Ovary (tissue), 9 donors: ENCODE data around the gene NIPBL. TPM values are rescaled to one million over a fixed set of nuclear protein-coding genes. Genes with fewer than 3 reads are reported as not detected.

ENCODE experiments used
- DNase-seq, 5 donors: peaks; one replicate each; pipeline ENCODE4 v3.0.0-alpha.2; 2019 to 2020
- H3K27ac ChIP-seq, 2 donors: fragments of 200-600 bp; one replicate each; pipeline versions ENCODE4 v1.5.1 to v1.8.0; 2019 to 2022
- H3K27me3 ChIP-seq: fragments of 200-600 bp; one replicate; pipeline ENCODE4 v1.8.0; 2022
- H3K36me3 ChIP-seq: fragments of 200-600 bp; sonication (generic); one replicate; pipeline ENCODE4 v1.5.1; 2019
- H3K4me1 ChIP-seq: one replicate; pipeline ENCODE4 v1.8.1; 2013; ENCODE audit warnings: mild to moderate bottlenecking, moderate library complexity; ENCODE audit not compliant: insufficient read depth
- H3K4me3 ChIP-seq: fragments of 200-600 bp; sonication (generic); one replicate; pipeline ENCODE4 v1.5.1; 2017
- H3K9me3 ChIP-seq, 2 donors: fragments of 200-600 bp in 1 of 2; sonication (generic) in 1 of 2; one replicate each; pipeline versions ENCODE4 v1.5.1 to v1.8.1; 2013 to 2019; ENCODE audit warnings: mild to moderate bottlenecking in 1 of 2, moderate library complexity in 1 of 2
- CTCF ChIP-seq, 3 donors: fragments of 450-650 bp in 2 of 3; fragments of 200-600 bp in 1 of 3; IDR thresholded peaks; one replicate each; pipeline versions ENCODE4 v1.5.1 to v1.8.0; 2016 to 2022; ENCODE audit warnings: antibody characterized with exemption in 3 of 3, mild to moderate bottlenecking in 1 of 3
- EP300 ChIP-seq: sonication (generic); formaldehyde crosslinking; IDR thresholded peaks from one replicate; pipeline ENCODE4 v1.6.1; 2017; ENCODE audit warnings: antibody characterized with exemption
- POLR2A ChIP-seq: fragments of 450-650 bp; IDR thresholded peaks from one replicate; pipeline ENCODE4 v1.6.1; 2017; ENCODE audit warnings: antibody characterized with exemption, mild to moderate bottlenecking, moderate library complexity
- WGBS, 3 donors: extraction: QIAGEN DNeasy Blood & Tissue Kit in 1 of 3; methylation state at CpG; one replicate each; pipeline versions ENCODE4 v1.1.5 to v1.1.7; 2013 to 2017; 5-methylcytosine and 5-hydroxymethylcytosine counted together
- intact Hi-C, 4 donors: fragments of 100-400 bp; cut with DNase I; formaldehyde crosslinking; loops; one replicate each; pipeline versions ENCODE4 v1.11.0 to v1.15.1; 2022 to 2023
- polyA plus RNA-seq, 2 donors: library from polyadenylated mRNA; stranded (reverse); fragments of 200-250 nt in 1 of 2; fragments of 350-450 nt in 1 of 2; fragmentation: Illumina TruSeq in 1 of 2; extraction: RNeasy Lipid Tissue Mini Kit (QIAGEN cat#74804) in 1 of 2; gene quantifications; one replicate each; pipeline ENCODE4 v1.2.3, GENCODE V29; 2013 to 2014
- total RNA-seq, 7 donors: library from RNA; depleted of rRNA in 2 of 7; stranded (reverse); fragments of >200 nt in 2 of 7; fragmentation: NEBNext Ultra II Directional in 3 of 7; extraction: Animal tissue kit (Norgen Biotek cat#: 25700) in 3 of 7; gene quantifications; one replicate each; pipeline versions ENCODE4 v1.1.0 to v1.2.4, GENCODE V29; 2016 to 2023
- donor health status: DM: no; HTN: no; CAD: no; lungs with moderate emphysema.
- donor health status: DM: no; HTN: no; CAD: no.
- donor health status: Bipolar disorder and iron deficiency.
- donor health status: DM: yes; HTN: yes; CAD: no.
- donor health status: DM: no; HTN: no; CAD: no.
- donor health status: DM: yes; HTN: yes; CAD: no.

Gene NIPBL
- total and polyA plus RNA-seq, 9 donors, result 20.8 to 73.1 (median 61.7) TPM

- intact Hi-C loops, result loop anchor here in 1 of 4 donors (10.0 kb wide), 1 partner anchor 52 kb away; no protein-coding TSS in a partner anchor
- Histone ChIP-seq H3K27me3 (no peaks in the 10 kb centered on the region), H3K27ac (no peak overlapping the region), H3K36me3 (no peaks in the 10 kb centered on the region), H3K9me3 (no peaks in the 10 kb centered on the region), H3K4me1 (peaks cover 5% of the 10 kb centered on the region), H3K4me3 (no peak overlapping the region)
- no peak for TF ChIP-seq POLR2A
- TF ChIP-seq EP300, result no peak
- no peak for TF ChIP-seq CTCF (IDR thresholded peaks at IDR 0.05)
- 84 to 88% (median 87%) methylated on average over 3 of the region's 3 CpGs for WGBS, 3 donors
- DNase-seq, result no peak
Measured at GRCh38 chr5:36936309-36936708, 59.7 kb downstream of the NIPBL start.

GRCh38 chr5:36938129-36938528 is 61.6 kb downstream of the NIPBL start:
- no peak for DNase-seq
- intact Hi-C loops, result loop anchor here in 1 of 4 donors (10.0 kb wide), 1 partner anchor 53 kb away; no protein-coding TSS in a partner anchor
- Histone ChIP-seq H3K36me3 (no peaks in the 10 kb centered on the region), H3K4me3 (no peak overlapping the region), H3K27me3 (no peaks in the 10 kb centered on the region), H3K9me3 (no peaks in the 10 kb centered on the region), H3K4me1 (peaks cover 4% of the 10 kb centered on the region), H3K27ac (no peak overlapping the region)
- TF ChIP-seq POLR2A (no peak), CTCF (IDR thresholded peaks at IDR 0.05) (no peak), EP300 (no peak)
- WGBS, 3 donors, result 88 to 92% (median 88%) methylated on average over 5 of the region's 5 CpGs

- peaks cover 4% of the 10 kb centered on the region for H3K4me1 ChIP-seq
- TF ChIP-seq EP300 (no peak), POLR2A (no peak), CTCF (IDR thresholded peaks at IDR 0.05) (no peak)
- H3K4me3 ChIP-seq, result no peak overlapping the region
- H3K27ac ChIP-seq, result no peak overlapping the region
- WGBS, 3 donors, result 53 to 56% (median 53%) methylated on average over 3 of the region's 3 CpGs
- intact Hi-C loops, result loop anchor here in 2 of 4 donors (10.0 kb wide), 3 partner anchors 55 to 195 kb away; partner anchors contain the start of gene NIPBL (in 1 of the 2)
- H3K36me3 ChIP-seq, result no peaks in the 10 kb centered on the region
- H3K27me3 ChIP-seq, result no peaks in the 10 kb centered on the region
- no peak for DNase-seq
- no peaks in the 10 kb centered on the region for H3K9me3 ChIP-seq
Measured at GRCh38 chr5:36939969-36940858, 63.6 kb downstream of the NIPBL start.

GRCh38 chr5:36943584-36943983 is 67.0 kb downstream of the NIPBL start:
- H3K27me3 ChIP-seq, result no peaks in the 10 kb centered on the region
- no peaks in the 10 kb centered on the region for H3K4me1 ChIP-seq

More at GRCh38 chr5:36943584-36943983, 67.0 kb downstream of the NIPBL start:
- Histone ChIP-seq H3K4me3 (no peak overlapping the region), H3K9me3 (no peaks in the 10 kb centered on the region), H3K27ac (no peak overlapping the region), H3K36me3 (no peaks in the 10 kb centered on the region)
- TF ChIP-seq EP300 (no peak), POLR2A (no peak), CTCF (IDR thresholded peaks at IDR 0.05) (no peak)
- intact Hi-C loops, result loop anchor here in 2 of 4 donors (10.0 kb wide), 2 partner anchors 69 to 199 kb away; partner anchors contain the start of gene NIPBL (in 1 of the 2)
- WGBS, 3 donors, result 81 to 96% (median 89%) methylated on average over 1 of the region's 1 CpG
- no peak for DNase-seq
